Pulmonary artery endothelial cell (primary cell): ENCODE data around the gene KY. TPM values are rescaled to one million over a fixed set of nuclear protein-coding genes. Genes with fewer than 3 reads are reported as not detected.

Experiments used
- DNase-seq: peaks from one replicate; pipeline ENCODE4 v3.0.0-alpha.2; 2011; ENCODE audit warnings: low read depth, low spot score
- total RNA-seq: library from RNA; depleted of rRNA; stranded (reverse); fragments of >200 nt; gene quantifications from 2 replicates; pipeline ENCODE4 v1.2.3, GENCODE V29; 2014

KY gene
- total RNA-seq, 1 donor from 2014 or later: not detected

- DNase-seq: no peak
These were observed 91.2 kb downstream of the KY start for GRCh38 chr3:134559591-134559990.

Other genes starting within 250 kb of the KY start
- gene ANAPC13, start 165.0 kb downstream of the KY start, total RNA-seq: 46.4 and 65.2 TPM in 2 replicates
- gene CEP63, start 165.0 kb downstream of the KY start, total RNA-seq: 21.2 and 26.1 TPM in 2 replicates
- gene EPHB1, start 144.2 kb upstream of the KY start, total RNA-seq: 0.33 and 0.78 TPM in 2 replicates